CD4-positive, alpha-beta T cell (primary cell): ENCODE data around the gene COL4A3. TPM values are rescaled to one million over a fixed set of nuclear protein-coding genes. Genes with fewer than 3 reads are reported as not detected.

Experiments used
- ATAC-seq: fragments of 200-7000 bp; cut with Tn5 transposase; one replicate; pipeline ENCODE4 v1.10.0; 2022; ENCODE audit warnings: mild to moderate bottlenecking; ENCODE audit not compliant: poor library complexity
- CTCF ChIA-PET: fragments of 350-600 bp; sonication (Branson Sonifier 250); formaldehyde crosslinking; loops from one replicate; lab custom pipeline; 2021; ENCODE audit warnings: antibody characterized with exemption, inconsistent platforms; lab: Charles Lee
- POLR2A ChIA-PET: fragments of 350-600 bp; sonication (Branson Sonifier 250); formaldehyde crosslinking; loops from one replicate; lab custom pipeline; 2021; ENCODE audit warnings: antibody characterized with exemption, inconsistent platforms; lab: Charles Lee
- DNase-seq, 14 experiments: peaks; one replicate each; pipeline ENCODE4 v3.0.0-alpha.2; 2013 to 2020; ENCODE audit warnings: mixed read lengths in 2 of 14
- H3K27ac ChIP-seq, 2 donors: one replicate each; pipeline versions ENCODE4 v1.5.1 to v1.7.0; 2013; ENCODE audit warnings: low read length in 2 of 2, low read depth in 1 of 2, mild to moderate bottlenecking in 1 of 2
- H3K27me3 ChIP-seq, 2 experiments: 1 replicate in 1 of 2; 2 replicates in 1 of 2; pipeline versions ENCODE4 v1.6.1 to v1.7.0; 2013; ENCODE audit warnings: low read length in 2 of 2, control low read depth in 1 of 2, mild to moderate bottlenecking in 1 of 2, moderate library complexity in 1 of 2; ENCODE audit not compliant: insufficient read depth in 2 of 2, control insufficient read depth in 1 of 2
- H3K36me3 ChIP-seq: one replicate; pipeline ENCODE4 v1.6.1; 2013; ENCODE audit warnings: low read length, control low read depth; ENCODE audit not compliant: insufficient read depth
- H3K4me1 ChIP-seq: one replicate; pipeline ENCODE4 v1.6.1; 2013; ENCODE audit warnings: low read length, control low read depth; ENCODE audit not compliant: insufficient read depth
- H3K4me3 ChIP-seq: one replicate; pipeline ENCODE4 v1.5.1; 2013; ENCODE audit warnings: mild to moderate bottlenecking, low read length, moderate library complexity
- H3K9me3 ChIP-seq, 2 experiments: 1 replicate in 1 of 2; 2 replicates in 1 of 2; pipeline versions ENCODE4 v1.6.1 to v1.7.0; 2013; ENCODE audit warnings: low read length in 2 of 2, mild to moderate bottlenecking in 2 of 2, control low read depth in 1 of 2, moderate library complexity in 1 of 2; ENCODE audit not compliant: control insufficient read depth in 1 of 2, insufficient read depth in 1 of 2
- H3K27ac Mint-ChIP-seq: one replicate; pipeline ENCODE4 v1.8.0; 2020; ENCODE audit warnings: mixed read lengths
- H3K27me3 Mint-ChIP-seq: one replicate; pipeline ENCODE4 v1.8.0; 2021; ENCODE audit warnings: mixed read lengths
- H3K36me3 Mint-ChIP-seq: one replicate; pipeline ENCODE4 v1.8.0; 2021; ENCODE audit warnings: low read depth, mixed read lengths
- H3K4me1 Mint-ChIP-seq: one replicate; pipeline ENCODE4 v1.8.0; 2021; ENCODE audit warnings: low read depth, mixed read lengths
- H3K4me3 Mint-ChIP-seq: one replicate; pipeline ENCODE4 v1.8.0; 2020; ENCODE audit warnings: mild to moderate bottlenecking, mixed read lengths
- H3K9me3 Mint-ChIP-seq: one replicate; pipeline ENCODE4 v1.8.0; 2020; ENCODE audit warnings: mixed read lengths
- CTCF ChIP-seq: fragments of 200-600 bp; IDR thresholded peaks from one replicate; pipeline ENCODE4 v1.8.0; 2022; ENCODE audit warnings: antibody characterized with exemption, mild to moderate bottlenecking
- intact Hi-C, 2 experiments: fragments of 100-400 bp; cut with DNase I in 1 of 2; cut with micrococcal nuclease in 1 of 2; formaldehyde crosslinking; loops; one replicate each; pipeline versions ENCODE4 v1.15.1 to v1.9.0; 2023 to 2025; cut with DNase I, micrococcal nuclease
- total RNA-seq, 174 experiments: library from RNA in 2 of 174; stranded (reverse) in 2 of 174; gene quantifications; one replicate each; pipeline ENCODE4 v1.2.3 and lab custom pipeline; 2021 to 2026

COL4A3 gene
- total RNA-seq, 2 experiments from 2014 or later: not detected

GRCh38 chr2:227340106-227340505 lies 175.7 kb downstream of the COL4A3 start:
- TF ChIP-seq CTCF: no peak
- no peaks in the 10 kb centered on the region for H3K9me3 ChIP-seq
- ATAC-seq (no peak), DNase-seq (no peak)
- ChIA-PET CTCF (no interaction called here), POLR2A (no interaction called here)
- no peak overlapping the region for H3K27ac ChIP-seq
- Mint-ChIP-seq H3K36me3 (peaks cover 68% of the 10 kb centered on the region), H3K4me3 (no peak overlapping the region), H3K27me3 (no peaks in the 10 kb centered on the region), H3K9me3 (no peaks in the 10 kb centered on the region), H3K4me1 (no peaks in the 10 kb centered on the region), H3K27ac (no peak overlapping the region)
- no peaks in the 10 kb centered on the region for H3K4me1 ChIP-seq
- no peak overlapping the region for H3K4me3 ChIP-seq
- intact Hi-C loops: no loop called here
- peaks cover 23% of the 10 kb centered on the region for H3K36me3 ChIP-seq
- H3K27me3 ChIP-seq: no peaks in the 10 kb centered on the region

GRCh38 chr2:227341553-227341952 lies 177.1 kb downstream of the COL4A3 start:
- peaks cover 19% of the 10 kb centered on the region for H3K36me3 ChIP-seq
- Mint-ChIP-seq H3K9me3 (no peaks in the 10 kb centered on the region), H3K4me3 (no peak overlapping the region), H3K4me1 (no peaks in the 10 kb centered on the region), H3K27me3 (no peaks in the 10 kb centered on the region), H3K27ac (no peak overlapping the region), H3K36me3 (peaks cover 65% of the 10 kb centered on the region)
- H3K27me3 ChIP-seq: no peaks in the 10 kb centered on the region
- H3K4me1 ChIP-seq: no peaks in the 10 kb centered on the region
- no peak overlapping the region for H3K27ac ChIP-seq
- DNase-seq: no peak
- ChIA-PET POLR2A (interaction anchor here (1.1 kb wide), 1 partner anchor 17 kb away, joined by 3 read pairs; the partner anchor contains the start of gene MFF), CTCF (no interaction called here)
- no peak for TF ChIP-seq CTCF
- intact Hi-C loops: no loop called here
- no peak overlapping the region for H3K4me3 ChIP-seq
- no peak for ATAC-seq
- H3K9me3 ChIP-seq: no peaks in the 10 kb centered on the region

- no peaks in the 10 kb centered on the region for H3K27me3 ChIP-seq
- TF ChIP-seq CTCF: no peak
- H3K4me1 ChIP-seq: no peaks in the 10 kb centered on the region
- Mint-ChIP-seq H3K27me3 (no peaks in the 10 kb centered on the region), H3K27ac (no peak overlapping the region), H3K4me1 (no peaks in the 10 kb centered on the region), H3K4me3 (no peak overlapping the region), H3K9me3 (no peaks in the 10 kb centered on the region), H3K36me3 (peaks cover 65% of the 10 kb centered on the region)
- ATAC-seq: no peak
- H3K36me3 ChIP-seq: peaks cover 30% of the 10 kb centered on the region
- POLR2A ChIA-PET: no interaction called here
- H3K4me3 ChIP-seq: no peak overlapping the region
- H3K27ac ChIP-seq: no peak overlapping the region
- CTCF ChIA-PET: no interaction called here
- intact Hi-C loops: no loop called here
- no peak for DNase-seq
- H3K9me3 ChIP-seq: no peaks in the 10 kb centered on the region
These were observed 179.8 kb downstream of the COL4A3 start for GRCh38 chr2:227344231-227344630.
